GM12875 (cell line): Measurements from ENCODE around the gene ECT2.
A peak's percentile ranks its signal among the peaks of the same experiment; 100 is the strongest.

Experiments used
- H3K4me3 ChIP-seq: one replicate; pipeline ENCODE4 v1.5.1; 2011; ENCODE audit warnings: low read depth, low read length, control low read depth
- CTCF ChIP-seq: IDR thresholded peaks from 2 replicates; pipeline ENCODE4 v1.5.1; 2011; ENCODE audit warnings: low read depth, mild to moderate bottlenecking, control low read depth, inconsistent platforms, low read length, moderate library complexity, borderline replicate concordance; ENCODE audit not compliant: insufficient read depth

ECT2 gene

GRCh38 chr3:172707030-172707429 lies 43.5 kb upstream of the ECT2 start:
- H3K4me3 ChIP-seq: no peak overlapping the region
- no peak for TF ChIP-seq CTCF

- TF ChIP-seq CTCF: no peak
- no peak overlapping the region for H3K4me3 ChIP-seq
Observed at GRCh38 chr3:172707967-172708366, 42.6 kb upstream of the ECT2 start.

GRCh38 chr3:172708921-172709773 lies 41.4 kb upstream of the ECT2 start:
- H3K4me3 ChIP-seq: no peak overlapping the region
- no peak for TF ChIP-seq CTCF

GRCh38 chr3:172709774-172710663 lies 40.5 kb upstream of the ECT2 start:
- TF ChIP-seq CTCF: no peak
- peak overlapping the region; percentile 91 for H3K4me3 ChIP-seq

GRCh38 chr3:172710664-172711453 lies 39.7 kb upstream of the ECT2 start, which contains the start of gene NCEH1:
Gene NCEH1 (minus strand): TSS chr3:172711067. CDS start chr3:172710984, 83 bp downstream.
- peak; percentile 85 for TF ChIP-seq CTCF
- H3K4me3 ChIP-seq: peak within 1 kb of the TSS; percentile 91

- H3K4me3 ChIP-seq: peak overlapping the region; percentile 91
- no peak for TF ChIP-seq CTCF
Observed at GRCh38 chr3:172711454-172711795, 39.1 kb upstream of the ECT2 start.
